Tibial nerve (tissue), 4 donors: ENCODE measurements around the gene RNF113B. TPM values are rescaled to one million over a fixed set of nuclear protein-coding genes. Genes with fewer than 3 reads are reported as not detected.

Experiments
- DNase-seq, 2 donors: peaks; one replicate each; pipeline ENCODE4 v3.0.0-alpha.2; 2019; ENCODE audit warnings: low spot score in 2 of 2
- H3K27ac ChIP-seq, 4 donors: fragments of 200-600 bp; sonication (generic) in 3 of 4; one replicate each; pipeline ENCODE4 v1.5.1; 2017 to 2019; ENCODE audit warnings: mild to moderate bottlenecking in 1 of 4
- H3K27me3 ChIP-seq, 2 donors: fragments of 200-600 bp; sonication (generic) in 1 of 2; one replicate each; pipeline versions ENCODE4 v1.5.1 to v1.6.0; 2017 to 2019
- H3K36me3 ChIP-seq, 3 donors: fragments of 200-600 bp; sonication (generic); one replicate each; pipeline ENCODE4 v1.5.1; 2018 to 2019
- H3K4me1 ChIP-seq, 4 donors: fragments of 200-600 bp; sonication (generic) in 3 of 4; one replicate each; pipeline ENCODE4 v1.5.1; 2017 to 2019
- H3K4me3 ChIP-seq, 4 donors: fragments of 200-600 bp; sonication (generic) in 3 of 4; one replicate each; pipeline ENCODE4 v1.5.1; 2017 to 2019; ENCODE audit warnings: mild to moderate bottlenecking in 1 of 4, moderate library complexity in 1 of 4
- H3K9me3 ChIP-seq, 4 donors: fragments of 200-600 bp; sonication (generic) in 3 of 4; one replicate each; pipeline ENCODE4 v1.5.1; 2017 to 2019
- CTCF ChIP-seq, 5 experiments: fragments of 200-600 bp in 3 of 5; fragments of 450-650 bp in 2 of 5; sonication (generic) in 3 of 5; IDR thresholded peaks; one replicate each; pipeline ENCODE4 v1.5.1; 2016 to 2019; ENCODE audit warnings: antibody characterized with exemption in 5 of 5, mild to moderate bottlenecking in 3 of 5, moderate library complexity in 2 of 5
- EP300 ChIP-seq, 2 donors: sonication (generic); formaldehyde crosslinking; IDR thresholded peaks; one replicate each; pipeline ENCODE4 v1.6.1; 2017; ENCODE audit warnings: antibody characterized with exemption in 2 of 2, mild to moderate bottlenecking in 1 of 2
- POLR2A ChIP-seq, 2 donors: fragments of 450-650 bp; IDR thresholded peaks; one replicate each; pipeline ENCODE4 v1.6.1; 2017; ENCODE audit warnings: antibody characterized with exemption in 2 of 2, mild to moderate bottlenecking in 2 of 2, moderate library complexity in 2 of 2
- WGBS, 2 donors: methylation state at CpG; one replicate each; pipeline ENCODE4 v1.1.5; 2018; 5-methylcytosine and 5-hydroxymethylcytosine counted together
- total RNA-seq, 4 donors: library from RNA; depleted of rRNA; stranded (reverse); fragments of >200 nt; gene quantifications; one replicate each; pipeline ENCODE4 v1.1.0, GENCODE V29; 2016

The RNF113B gene
- total RNA-seq, 4 donors from 2014 or later, result not detected

- Histone ChIP-seq H3K27me3 (no peaks in the 10 kb centered on the region), H3K4me3 (peak overlapping the region in 3 of 4 donors; percentile 52 to 72 (median 53)), H3K27ac (peak overlapping the region in 2 of 4 donors; percentile 50 to 68), H3K36me3 (no peaks in the 10 kb centered on the region), H3K9me3 (no peaks in the 10 kb centered on the region), H3K4me1 (peaks cover 0 to 25% (median 0%) of the 10 kb centered on the region in 4 donors)
- DNase-seq, result no peak
- TF ChIP-seq CTCF (IDR thresholded peaks at IDR 0.05) (peak in 1 of 5 experiments; percentile 5), POLR2A (IDR thresholded peaks at IDR 0.05) (no peak)
- WGBS, 2 donors, result 0% methylated on average over 41 of the region's 66 CpGs; no CpG with 5 or more reads in 1 of the 2 donors
Measured at GRCh38 chr13:98143157-98143553, 33.9 kb downstream of the RNF113B start.

- H3K36me3 ChIP-seq, result no peaks in the 10 kb centered on the region
- DNase-seq, result peak; percentile 41 to 58
- H3K27me3 ChIP-seq, result no peaks in the 10 kb centered on the region
- H3K27ac ChIP-seq, result peak within 1 kb of the TSS in 2 of 4 donors; percentile 53 to 68
- 2% methylated on average over 43 to 44 of the region's 98 CpGs for WGBS, 2 donors
- no peaks in the 10 kb centered on the region for H3K9me3 ChIP-seq
- TF ChIP-seq CTCF (IDR thresholded peaks at IDR 0.05) (peak; percentile 6 to 74 (median 61)), EP300 (IDR thresholded peaks at IDR 0.05) (no peak), POLR2A (IDR thresholded peaks at IDR 0.05) (peak; percentile 6 to 43)
- peak within 1 kb of the TSS; percentile 52 to 72 (median 58) for H3K4me3 ChIP-seq
- peaks cover 0 to 25% (median 0%) of the 10 kb centered on the region in 4 donors for H3K4me1 ChIP-seq
Measured at GRCh38 chr13:98142380-98143156, 34.5 kb downstream of the RNF113B start, which contains the start of gene FARP1. TSS of gene FARP1 (plus strand) at chr13:98143094. CDS start at chr13:98213243, 70,149 bp downstream.

GRCh38 chr13:98141509-98142379 lies 35.3 kb downstream of the RNF113B start:
- H3K36me3 ChIP-seq, result no peaks in the 10 kb centered on the region
- TF ChIP-seq EP300 (IDR thresholded peaks at IDR 0.05), result no peak
- TF ChIP-seq CTCF (IDR thresholded peaks at IDR 0.05), result no peak
- TF ChIP-seq POLR2A (IDR thresholded peaks at IDR 0.05), result no peak
- H3K9me3 ChIP-seq, result no peaks in the 10 kb centered on the region
- WGBS, 2 donors, result 51 to 52% methylated on average over 25 to 26 of the region's 27 CpGs
- no peaks in the 10 kb centered on the region for H3K27me3 ChIP-seq
- H3K4me1 ChIP-seq, result peaks cover 0 to 25% (median 0%) of the 10 kb centered on the region in 4 donors
- peak overlapping the region; percentile 49 to 72 (median 58) for H3K4me3 ChIP-seq
- DNase-seq, result no peak
- H3K27ac ChIP-seq, result peak overlapping the region in 2 of 4 donors; percentile 53 to 68

- H3K4me1 ChIP-seq, result peaks cover 0 to 25% (median 0%) of the 10 kb centered on the region in 4 donors
- H3K36me3 ChIP-seq, result no peaks in the 10 kb centered on the region
- H3K4me3 ChIP-seq, result no peak overlapping the region
- H3K27ac ChIP-seq, result no peak overlapping the region
- no peak for TF ChIP-seq EP300 (IDR thresholded peaks at IDR 0.05)
- no peak for TF ChIP-seq POLR2A (IDR thresholded peaks at IDR 0.05)
- TF ChIP-seq CTCF (IDR thresholded peaks at IDR 0.05), result no peak
- DNase-seq, result no peak
- H3K27me3 ChIP-seq, result no peaks in the 10 kb centered on the region
- H3K9me3 ChIP-seq, result no peaks in the 10 kb centered on the region
- WGBS, 2 donors, result 95 to 98% methylated on average over 7 of the region's 7 CpGs
Measured at GRCh38 chr13:98141091-98141490, 36.0 kb downstream of the RNF113B start.
